Left lobe of liver (tissue), 2 donors: Measurements from ENCODE around the gene INPP1. TPM values are rescaled to one million over a fixed set of nuclear protein-coding genes. Genes with fewer than 3 reads are reported as not detected.
"Not testable (repeated sequence)": the region's sequence is repeated elsewhere in the genome, so short reads cannot be mapped to it uniquely, and the experiment has no call there.

Source experiments
- ATAC-seq: fragments of 200-7000 bp; cut with Tn5 transposase; one replicate; pipeline ENCODE4 v1.9.1; 2020; ENCODE audit warnings: mild to moderate bottlenecking, moderate library complexity
- DNase-seq: peaks from one replicate; pipeline ENCODE4 v3.0.0-alpha.2; 2020; ENCODE audit warnings: low spot score
- total RNA-seq: library from RNA; stranded (reverse); gene quantifications from one replicate; pipeline ENCODE4 v1.2.1, GENCODE V29; 2021
- donor health status: DM: no; HTN: no; CAD: no; lungs with moderate emphysema.
- donor health status: DM: no; HTN: yes; CAD: no.

Gene INPP1, protein sequence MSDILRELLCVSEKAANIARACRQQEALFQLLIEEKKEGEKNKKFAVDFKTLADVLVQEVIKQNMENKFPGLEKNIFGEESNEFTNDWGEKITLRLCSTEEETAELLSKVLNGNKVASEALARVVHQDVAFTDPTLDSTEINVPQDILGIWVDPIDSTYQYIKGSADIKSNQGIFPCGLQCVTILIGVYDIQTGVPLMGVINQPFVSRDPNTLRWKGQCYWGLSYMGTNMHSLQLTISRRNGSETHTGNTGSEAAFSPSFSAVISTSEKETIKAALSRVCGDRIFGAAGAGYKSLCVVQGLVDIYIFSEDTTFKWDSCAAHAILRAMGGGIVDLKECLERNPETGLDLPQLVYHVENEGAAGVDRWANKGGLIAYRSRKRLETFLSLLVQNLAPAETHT
- total RNA-seq, result 12.4 TPM

DNA sequence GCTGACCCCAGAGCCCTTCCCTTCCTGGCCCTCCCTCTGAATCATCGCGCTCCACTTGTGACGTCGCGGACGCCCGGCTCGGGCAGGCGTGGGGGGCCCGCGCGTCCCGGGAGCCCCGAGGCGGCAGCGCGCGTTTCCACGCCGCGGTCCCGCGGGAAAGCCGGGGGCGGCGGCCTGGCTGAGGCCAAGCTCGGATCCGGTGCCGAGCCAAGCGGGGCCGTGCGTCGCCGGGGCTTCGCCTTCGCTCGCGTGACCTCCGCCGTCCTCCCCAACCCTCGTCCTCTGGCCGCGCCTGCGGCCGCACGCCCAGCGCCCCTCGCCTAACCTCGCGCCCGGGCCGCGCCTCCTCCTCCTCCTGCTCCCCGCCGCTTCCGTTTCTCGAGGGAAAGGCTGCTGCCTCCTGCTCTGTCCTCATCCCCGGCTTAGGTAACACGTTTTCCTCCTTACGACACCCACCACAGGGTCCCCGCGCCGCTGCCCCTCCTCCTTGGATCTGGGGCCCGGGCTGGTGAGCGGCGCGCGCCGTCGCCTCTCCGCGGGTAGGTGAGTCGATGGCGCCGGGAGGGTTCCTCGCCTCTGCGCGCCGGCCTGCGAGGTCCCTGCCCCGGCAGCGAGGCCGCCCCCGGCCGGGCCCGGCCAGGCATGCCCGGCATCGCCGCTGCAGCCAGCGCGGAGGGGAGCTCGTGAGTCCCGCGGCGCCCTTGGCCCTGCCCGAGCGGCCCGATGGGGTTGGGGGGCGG lies at the start of gene INPP1:
INPP1 (plus strand) TSS at position 54 of the 740 bp plus-strand sequence. CDS start 16,514 bp downstream, outside the sequence.
- ATAC-seq (peak; percentile 79), DNase-seq (peak; percentile 73)

DNA sequence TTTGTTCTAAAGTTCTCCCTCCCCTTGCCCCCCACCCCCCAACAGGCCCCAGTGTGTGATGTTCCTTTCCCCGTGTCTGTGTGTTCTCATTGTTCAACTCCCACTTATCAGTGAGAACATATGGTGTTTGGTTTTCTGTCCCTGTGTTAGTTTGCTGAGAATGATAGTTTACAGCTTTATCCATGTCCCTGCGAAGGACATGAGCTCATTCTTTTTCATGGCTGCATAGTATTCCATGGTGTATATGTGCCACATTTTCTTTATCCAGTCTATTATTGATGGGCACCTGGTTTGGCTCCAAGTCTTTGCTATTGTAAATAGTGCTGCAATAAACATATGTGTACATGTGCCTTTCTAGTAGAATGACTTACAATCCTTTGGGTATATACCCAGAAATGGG lies 45.5 kb upstream of the INPP1 start:
- not testable (repeated sequence) for DNase-seq, ATAC-seq

DNA sequence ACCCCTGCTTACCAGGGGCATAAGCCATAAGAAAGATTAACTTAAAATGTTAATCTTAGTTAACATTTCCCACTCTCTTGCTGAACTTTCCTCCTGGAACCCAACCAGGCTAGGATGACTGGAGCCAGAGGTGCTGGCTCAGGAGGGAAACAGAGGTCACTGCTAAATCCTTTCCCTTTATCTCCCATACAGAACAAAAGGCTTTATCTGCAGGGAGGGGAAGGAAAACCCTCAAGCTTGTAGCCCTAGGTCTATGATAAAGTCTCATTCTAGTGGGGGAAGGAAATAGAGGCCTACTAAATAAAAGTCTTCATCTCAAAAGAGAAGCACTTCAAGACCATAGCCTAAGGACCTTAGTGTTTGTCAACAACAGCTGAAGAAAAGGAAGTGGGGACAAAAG lies 42.4 kb upstream of the INPP1 start:
- ATAC-seq (peak; percentile 73), DNase-seq (no peak)

DNA sequence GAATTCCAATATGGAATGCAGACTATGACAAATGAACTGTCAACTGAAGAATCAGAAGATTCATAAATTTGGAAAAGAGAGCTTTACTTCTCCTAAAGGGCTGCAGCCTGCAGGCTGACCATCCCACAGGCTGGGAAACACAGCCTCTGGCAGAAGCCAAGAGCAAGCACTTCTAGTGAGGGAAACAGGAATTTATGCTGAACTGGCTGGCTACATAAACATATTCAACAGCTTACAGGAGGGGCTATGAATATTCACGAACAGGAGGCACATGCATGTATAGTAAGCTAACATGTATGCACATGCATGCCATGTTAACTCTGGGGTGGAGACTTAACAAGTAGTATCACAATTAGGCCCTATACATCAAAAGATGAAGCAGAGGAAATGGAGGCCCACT lies 41.3 kb upstream of the INPP1 start:
- DNase-seq, result no peak
- no peak for ATAC-seq

DNA sequence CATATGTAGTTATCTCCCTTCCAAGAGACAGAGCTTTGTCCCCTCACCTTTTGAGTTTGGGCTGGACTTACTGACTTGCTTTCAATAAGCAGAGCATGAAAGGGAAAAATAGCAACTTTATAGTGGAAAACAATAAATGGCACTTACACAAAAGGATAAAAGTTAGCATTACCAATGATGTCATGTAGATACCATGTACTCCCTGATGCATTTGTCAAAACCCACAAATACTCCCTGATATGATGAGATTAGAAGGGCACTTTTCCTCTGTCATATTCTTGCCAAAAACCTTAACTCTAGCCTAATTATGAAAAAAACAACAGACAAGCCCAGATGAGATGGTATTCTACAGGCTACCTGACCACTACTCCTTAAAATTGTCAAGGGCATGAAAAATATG lies 39.7 kb upstream of the INPP1 start:
- DNase-seq (no peak), ATAC-seq (no peak)

DNA sequence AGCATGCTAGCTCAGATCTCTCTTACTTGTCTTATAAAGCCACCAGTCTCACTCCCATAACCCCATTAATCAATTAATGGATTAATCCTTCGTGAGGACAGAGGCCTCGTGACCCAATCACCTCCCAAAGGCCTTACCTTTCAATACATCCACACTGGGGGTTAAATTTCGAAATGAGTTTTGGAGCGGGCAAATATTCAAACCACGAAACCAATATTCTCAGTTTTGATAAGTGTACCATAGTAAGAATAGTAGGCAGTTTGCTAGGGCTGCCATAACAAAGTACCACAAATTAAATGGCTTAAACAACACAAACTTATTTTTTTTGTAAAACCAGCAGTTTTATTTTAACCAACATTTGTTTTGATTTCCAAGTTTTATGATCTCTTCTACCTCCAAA lies 39.0 kb upstream of the INPP1 start:
- ATAC-seq (no peak), DNase-seq (no peak)

DNA sequence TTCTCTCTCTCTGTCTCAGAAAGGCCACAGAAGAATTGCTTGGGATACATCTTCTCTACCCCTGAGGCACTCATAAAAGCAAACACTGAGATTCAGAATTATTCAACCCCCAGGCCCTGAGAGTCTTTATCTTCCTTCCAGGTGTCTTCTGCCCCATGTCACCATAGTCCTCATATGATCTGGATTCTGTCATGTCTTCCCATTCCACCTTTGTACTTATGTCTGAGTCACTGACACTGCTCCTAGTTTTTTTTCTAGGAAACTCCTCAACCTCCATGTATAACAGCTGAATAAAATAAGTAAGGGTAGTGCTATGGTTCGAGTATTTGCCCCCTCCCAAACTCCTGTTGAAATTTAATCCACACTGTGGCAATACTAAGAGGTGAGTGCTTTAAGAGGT lies 35.4 kb upstream of the INPP1 start:
- DNase-seq (no peak), ATAC-seq (no peak)

DNA sequence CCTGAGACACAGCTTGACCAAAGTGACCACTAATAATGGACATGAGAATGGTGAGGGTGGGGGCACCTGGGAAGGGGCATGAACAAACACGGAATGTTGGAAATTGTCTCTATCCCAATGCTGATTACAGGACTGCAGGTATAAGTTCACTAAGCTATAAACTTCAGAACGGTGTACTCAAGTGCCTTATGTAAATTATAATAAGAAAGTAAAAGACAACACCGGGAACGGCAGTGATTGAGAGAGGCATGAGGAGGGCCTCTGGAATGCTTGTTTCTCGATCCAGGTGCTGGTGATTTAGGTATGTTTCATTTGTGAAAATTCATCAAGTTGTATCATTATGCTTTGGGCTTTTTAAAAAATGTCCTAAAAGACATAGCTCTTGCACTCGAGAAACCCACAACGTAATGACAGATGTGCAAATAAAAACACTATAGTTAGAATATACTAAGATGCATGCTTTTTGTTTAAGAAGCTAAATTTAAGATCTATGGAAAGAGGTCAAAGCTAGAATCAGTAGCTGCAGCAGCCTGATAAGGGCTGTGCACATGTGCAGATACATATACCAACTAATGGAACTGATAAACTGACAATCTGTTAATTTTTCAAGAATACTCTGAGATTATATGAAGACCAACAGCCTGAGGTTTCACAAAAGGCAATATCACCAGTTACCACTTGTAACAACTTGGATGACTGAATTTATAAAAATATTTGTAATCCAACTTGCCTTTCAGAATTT lies 31.3 kb upstream of the INPP1 start:
- ATAC-seq, result no peak
- no peak for DNase-seq

DNA sequence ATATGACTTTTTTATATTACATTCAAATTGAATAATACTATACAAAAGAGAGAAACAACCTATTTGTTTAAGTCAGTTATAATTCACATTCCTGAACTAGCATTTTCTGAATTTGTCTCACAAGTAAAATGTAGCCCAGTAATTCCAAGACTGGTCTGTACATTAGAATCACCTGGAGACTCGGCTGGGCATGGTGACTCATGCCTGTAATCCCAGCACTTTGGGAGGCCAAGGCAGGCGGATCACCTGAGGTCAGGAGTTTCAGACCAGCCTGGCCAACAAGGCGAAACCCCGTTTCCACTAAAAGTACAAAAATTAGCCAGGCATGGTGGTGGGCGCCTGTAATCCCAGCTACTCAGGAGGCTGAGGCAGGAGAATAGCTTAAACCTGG lies 30.8 kb upstream of the INPP1 start:
- not testable (repeated sequence) for ATAC-seq, DNase-seq

DNA sequence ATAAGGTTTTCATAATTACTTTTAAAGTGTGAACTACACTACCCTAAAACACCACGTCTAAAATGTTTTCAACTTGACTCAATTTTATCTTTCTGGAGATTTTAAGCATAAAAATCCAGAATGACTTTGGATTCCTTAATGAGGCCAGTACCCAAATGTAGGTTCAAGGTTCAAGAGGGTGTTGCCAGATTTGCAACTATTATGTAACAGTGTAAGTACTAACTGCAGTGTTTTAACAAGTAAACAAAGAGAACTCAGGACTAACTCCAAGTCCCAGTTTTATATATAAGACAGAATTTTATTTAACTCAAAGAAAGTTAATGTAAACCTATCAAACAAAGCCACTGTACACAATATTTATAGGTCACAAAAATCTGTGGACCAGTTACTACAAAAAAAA lies 29.5 kb upstream of the INPP1 start:
- ATAC-seq, result peak; percentile 55

DNA sequence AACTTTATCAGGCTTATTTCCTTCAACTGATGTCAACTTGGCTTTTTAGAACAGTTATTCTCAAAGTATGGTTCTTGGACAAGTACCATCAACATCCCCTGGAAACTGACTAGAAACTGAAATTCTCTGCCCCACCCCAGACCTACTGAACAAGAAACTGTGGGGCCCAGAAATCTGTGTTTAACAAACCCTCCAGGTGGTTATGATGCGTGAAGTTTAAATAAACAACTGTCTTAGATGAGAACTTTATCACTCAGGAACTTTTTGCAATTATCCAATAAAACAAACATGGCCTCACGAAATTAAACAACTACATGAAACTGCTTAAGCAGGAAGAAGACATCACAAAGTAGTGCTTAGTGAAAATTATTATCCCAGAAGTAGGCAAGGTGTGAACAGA lies 28.1 kb upstream of the INPP1 start:
- DNase-seq, result no peak
- ATAC-seq, result no peak

More for the DNA sequence above, 29.5 kb upstream of the INPP1 start:
- DNase-seq, result no peak

DNA sequence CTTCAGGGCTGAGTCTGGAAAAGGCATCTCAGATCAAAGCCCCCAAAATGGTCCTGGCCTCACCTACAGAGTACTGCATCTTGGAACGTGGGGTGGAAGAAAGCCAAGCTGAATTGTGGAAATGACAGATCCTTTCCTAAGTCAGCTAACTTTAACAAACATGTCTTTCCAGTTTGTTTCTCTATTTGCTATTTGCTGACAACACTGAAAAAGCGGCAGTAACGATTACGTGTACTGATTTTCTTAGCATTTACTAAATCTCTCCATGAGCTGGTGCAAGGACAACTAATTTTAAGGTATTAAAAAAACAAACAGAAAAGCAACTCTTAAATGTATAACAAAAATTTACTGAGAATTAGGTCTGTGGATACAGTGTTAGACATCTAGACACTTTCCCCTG lies 24.9 kb upstream of the INPP1 start:
- ATAC-seq (no peak), DNase-seq (no peak)

DNA sequence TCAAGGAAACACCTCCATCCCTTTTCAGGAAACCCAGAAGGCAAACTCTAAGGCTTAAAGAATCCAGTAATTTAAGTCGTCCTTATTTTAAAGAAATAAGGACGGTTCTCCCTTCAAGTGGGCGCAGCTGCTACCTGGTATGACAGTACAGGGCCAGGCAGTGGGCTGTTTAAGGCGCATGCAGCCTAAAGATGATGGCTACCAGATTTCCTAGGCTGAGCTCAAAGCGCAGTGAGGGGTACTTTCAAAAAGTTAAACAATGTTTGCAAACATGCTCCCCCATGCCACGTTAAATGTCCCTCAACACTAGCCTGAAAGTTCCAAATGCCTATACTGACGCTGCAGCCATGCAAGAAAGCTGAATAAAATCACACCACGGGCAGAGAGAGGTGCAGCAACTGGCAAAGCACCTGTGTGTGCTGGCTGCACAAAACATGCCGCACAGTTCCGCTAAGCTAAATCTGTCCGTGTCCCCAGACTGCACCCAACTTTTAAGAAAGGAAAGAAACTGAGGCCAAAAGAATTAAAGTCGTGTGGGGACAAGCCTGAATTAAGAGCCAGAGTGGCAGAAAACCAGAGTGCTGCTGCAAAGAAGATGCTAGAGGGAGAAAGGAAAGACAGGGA lies 24.3 kb upstream of the INPP1 start:
- peak; percentile 34 for ATAC-seq
- no peak for DNase-seq

DNA sequence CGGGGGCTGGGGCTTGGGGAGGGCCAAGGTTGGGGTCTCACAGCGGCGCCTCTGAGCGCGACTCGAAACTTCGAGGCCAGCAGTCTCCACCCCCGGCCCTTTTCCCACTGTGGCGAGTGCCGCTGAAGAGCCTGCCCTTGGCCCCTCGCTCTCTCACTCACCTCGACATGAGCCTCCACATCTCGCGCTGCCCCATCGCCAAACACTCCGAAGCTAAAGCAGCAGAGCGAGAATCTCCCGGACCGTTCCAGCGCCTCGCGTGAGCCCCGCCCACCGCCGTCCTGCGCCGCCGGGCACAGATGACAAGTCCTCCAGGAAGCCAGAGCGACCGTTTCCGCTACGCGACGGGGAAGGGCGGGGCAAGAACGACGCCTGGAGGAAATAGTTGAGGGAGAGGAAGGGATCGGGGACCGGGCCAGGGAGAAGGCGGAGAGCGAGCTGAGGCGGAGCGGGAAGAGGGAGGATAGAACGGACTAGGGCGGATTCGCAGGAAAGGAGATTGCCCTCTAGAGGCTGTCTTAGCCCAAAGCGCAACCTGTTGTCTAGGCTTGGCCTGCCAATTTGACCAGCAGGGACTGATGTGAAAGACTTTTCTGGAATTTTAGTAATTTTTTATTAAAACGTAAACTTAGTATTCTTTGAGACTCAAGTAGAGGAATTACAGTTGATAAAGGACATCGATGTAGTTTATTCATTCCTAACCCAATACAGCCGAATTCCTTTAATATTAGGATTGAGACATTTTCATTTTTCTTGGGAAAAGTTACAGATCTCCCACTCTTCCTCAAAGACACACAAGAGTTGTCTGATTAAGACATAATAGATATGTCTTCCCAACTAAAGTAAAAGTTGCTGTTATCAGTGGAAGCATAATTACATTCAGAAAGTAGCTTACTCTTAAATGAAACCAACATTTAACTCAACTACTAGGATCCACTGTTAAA lies 23.6 kb upstream of the INPP1 start, which contains the start of gene HIBCH:
HIBCH (minus strand) TSS at position 272 of the 944 bp plus-strand sequence; CDS start at position 196, 76 bp downstream.
- DNase-seq (peak; percentile 99), ATAC-seq (peak; percentile 91)

DNA sequence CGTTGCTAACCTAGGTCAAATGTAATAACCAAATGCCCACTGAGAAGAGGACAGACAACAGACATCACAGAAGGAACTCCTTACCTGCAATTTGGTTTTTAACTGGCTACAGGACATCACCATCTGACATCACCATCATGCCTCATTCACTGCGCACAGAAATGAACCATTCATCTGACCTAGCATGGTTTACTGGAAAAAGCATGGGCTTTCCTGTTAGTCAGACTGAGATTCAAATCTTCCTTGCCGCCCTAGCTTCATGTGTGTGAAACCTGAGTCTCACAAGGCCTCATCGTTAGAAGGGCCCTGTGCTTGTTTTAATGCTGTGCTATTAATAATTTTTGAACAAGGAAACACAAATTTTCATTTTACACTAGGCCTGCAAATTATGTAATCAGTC lies 22.7 kb upstream of the INPP1 start:
- DNase-seq (no peak), ATAC-seq (no peak)

DNA sequence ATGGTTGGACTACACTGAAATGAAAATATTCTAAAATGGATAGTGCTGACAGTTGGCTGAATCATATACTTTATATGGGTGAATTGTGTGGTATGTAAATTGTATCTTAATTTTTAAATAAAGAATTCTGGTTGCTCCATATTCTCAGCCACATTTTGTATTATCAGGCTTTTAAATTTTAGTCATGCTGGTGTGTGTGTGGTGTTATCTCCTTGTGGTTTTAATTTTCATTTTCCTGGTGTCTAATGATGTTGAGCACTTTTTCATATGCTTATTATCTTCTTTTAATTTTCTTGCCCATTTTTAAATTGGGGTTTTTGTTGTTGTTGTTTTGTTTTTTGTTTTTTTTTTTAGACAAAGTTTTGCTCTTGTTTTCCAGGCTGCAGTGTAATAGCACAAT lies 20.0 kb upstream of the INPP1 start:
- no peak for DNase-seq
- no peak for ATAC-seq

DNA sequence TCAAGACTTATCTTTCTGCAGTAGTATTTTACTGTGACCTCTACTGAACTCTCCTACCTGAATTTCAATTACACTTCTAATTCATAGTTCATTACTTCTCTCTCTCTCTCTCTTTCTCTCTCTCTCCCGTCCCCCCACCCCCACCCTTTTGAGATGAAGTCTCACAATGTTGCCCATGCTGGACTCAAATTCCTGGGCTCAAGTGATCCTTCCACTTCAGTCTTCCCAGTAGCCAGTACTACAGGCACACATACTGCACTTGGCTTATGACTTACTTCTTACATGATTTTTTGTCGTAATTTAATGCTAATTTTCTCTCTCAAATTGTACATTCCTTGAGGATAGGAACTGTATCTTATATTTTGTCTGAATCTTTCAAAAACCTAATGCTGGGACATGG lies 17.8 kb upstream of the INPP1 start:
- DNase-seq, result no peak
- ATAC-seq, result no peak

DNA sequence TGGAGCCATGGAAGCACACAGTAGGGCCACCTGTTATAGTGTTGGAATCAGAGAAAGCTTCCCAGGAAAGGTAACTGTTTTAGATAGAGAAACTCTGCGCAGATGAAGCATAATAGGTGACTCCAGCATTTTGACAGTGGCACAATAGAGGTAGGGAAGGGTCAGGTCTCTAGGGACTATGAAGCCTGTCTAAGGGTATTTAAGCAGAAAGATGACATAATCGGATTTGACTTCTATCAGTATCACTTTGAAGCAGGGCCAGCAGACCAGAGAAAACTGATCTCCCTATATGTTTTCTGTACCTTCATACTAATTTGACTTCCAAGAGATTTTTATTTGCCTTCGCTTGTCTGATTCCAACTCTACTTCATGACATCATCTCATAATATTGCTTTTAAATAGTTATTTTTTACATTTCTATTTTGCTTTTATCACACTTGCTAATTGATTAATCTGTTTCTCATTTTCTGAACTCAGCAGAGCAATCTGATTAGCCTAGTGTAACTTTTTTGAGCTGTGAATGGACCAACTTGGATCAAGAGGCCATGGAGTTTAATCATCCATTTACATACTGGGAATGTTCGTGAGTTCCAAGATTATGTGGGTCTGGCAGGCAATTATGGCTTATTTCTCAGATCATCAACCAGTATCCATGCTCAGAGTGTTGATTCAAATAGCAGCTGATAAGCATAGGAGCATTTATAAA lies 15.4 kb upstream of the INPP1 start:
- no peak for ATAC-seq
- no peak for DNase-seq

DNA sequence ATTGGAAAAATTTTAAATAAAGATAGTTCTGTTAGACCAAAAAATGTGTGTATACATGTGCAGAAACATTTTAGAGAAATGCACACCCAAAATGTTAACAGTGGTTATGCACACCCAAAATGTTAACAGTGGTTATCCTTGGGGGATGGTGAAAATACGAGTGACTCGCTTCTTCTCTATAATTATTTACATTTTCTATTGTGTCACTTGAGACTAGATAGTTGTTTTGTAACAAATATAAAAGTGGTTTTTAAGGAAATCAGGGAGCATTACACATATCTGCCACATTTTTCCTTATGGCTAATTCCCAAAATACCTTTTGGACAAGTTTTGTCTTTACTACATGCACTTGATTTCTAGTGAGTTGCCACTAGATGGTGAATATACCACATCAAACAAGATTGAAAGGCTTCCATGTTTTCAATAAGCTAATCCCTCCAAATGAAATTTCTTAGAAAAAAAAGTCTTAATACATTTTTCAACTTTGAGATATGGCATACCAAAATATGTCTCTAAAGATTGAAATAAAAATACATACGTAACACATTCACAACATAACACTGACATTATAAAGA lies 14.7 kb upstream of the INPP1 start:
- DNase-seq (no peak), ATAC-seq (peak; percentile 74)
